HG03196 (cell line): ENCODE measurements around the gene C7orf25.

Experiments
- ATAC-seq: cut with Tn5 transposase; IDR thresholded peaks from one replicate; pipeline ENCODE4 v1.9.1; 2021; ENCODE audit not compliant: unreplicated experiment

Gene C7orf25

DNA sequence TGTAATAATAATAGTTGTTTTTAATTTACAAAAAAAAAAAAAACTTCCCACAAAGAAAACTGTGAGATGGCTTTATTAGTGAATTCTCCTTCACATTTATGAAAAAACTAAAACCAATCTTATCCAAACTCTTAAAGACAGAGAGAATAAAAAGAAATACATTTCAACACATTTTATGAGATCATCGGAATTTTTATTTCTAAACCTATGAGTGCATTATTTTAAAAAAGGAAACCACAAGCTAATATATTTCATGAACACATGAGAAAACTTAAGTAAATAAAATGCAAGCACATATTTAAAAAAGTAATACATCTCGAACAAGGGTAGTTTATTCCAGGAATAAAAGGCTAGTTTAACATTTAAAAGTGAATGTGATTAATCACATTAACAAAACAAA lies 31.5 kb downstream of the C7orf25 start:
- ATAC-seq, result no peak

DNA sequence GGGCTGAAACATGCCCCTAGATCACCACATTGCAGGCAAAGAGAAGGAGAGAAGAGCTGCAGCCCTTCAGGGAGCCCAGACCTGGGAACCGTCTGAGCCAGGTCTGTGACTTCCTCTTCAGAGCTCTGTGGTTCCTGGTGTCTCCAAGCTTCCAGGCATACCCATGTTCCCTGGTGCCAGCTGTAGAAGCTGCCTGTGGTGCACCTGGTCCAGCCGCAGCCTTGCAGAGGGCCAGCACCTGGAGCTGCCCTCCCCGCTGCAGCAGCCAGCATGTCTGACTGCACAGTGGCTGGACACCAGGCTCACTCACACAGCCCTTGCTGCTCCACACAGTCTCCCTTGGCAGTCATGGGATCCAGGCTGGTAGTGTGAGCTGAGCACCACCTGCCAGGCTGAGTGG lies 33.6 kb downstream of the C7orf25 start:
- no peak for ATAC-seq

GRCh38 chr7:42877862-42878261 lies 34.0 kb downstream of the C7orf25 start:
- no peak for ATAC-seq

GRCh38 chr7:42876182-42877068 lies 35.4 kb downstream of the C7orf25 start:
- ATAC-seq, result peak; percentile 79

DNA sequence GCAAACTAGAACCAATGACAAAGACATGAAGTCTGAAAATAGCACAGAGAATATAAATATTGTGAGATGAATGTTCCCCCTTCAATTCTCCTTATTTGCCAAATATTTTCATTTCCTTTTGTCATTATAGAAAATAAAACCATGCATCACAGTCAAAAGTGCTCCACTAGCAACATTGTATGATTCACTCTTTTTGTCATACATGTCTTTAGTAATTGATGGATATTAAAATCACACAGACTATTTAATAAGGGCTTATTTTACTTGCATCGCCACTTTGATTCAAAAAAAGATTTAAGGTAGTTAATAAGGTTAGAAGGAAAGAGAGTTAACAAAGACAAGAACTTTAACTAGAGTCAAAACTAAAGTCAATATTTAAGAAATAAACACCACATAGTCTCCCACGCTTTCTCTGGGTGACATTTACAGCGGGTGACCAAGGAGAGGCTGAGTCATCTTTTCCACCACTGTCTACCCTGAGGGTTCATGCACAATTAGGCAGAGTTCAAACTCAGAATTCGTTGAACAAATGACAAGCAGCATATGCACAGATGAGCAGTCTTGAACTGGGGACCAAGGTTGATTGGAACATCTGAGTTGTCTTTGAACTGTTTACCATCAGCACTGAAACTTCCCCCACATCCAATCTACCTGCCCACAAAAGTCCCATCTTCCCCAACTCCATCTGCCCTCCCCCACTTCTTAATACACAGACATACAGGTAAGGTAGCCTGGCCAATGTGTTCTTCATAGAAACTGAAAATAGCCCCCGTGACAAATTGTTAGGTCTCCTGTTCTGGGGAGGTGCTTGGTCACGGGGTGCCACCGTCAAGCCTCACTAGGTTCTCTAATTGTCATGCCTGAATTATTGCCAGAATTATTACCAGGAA lies 42.5 kb downstream of the C7orf25 start:
- ATAC-seq, result peak; percentile 95

GRCh38 chr7:42868480-42868879 lies 43.4 kb downstream of the C7orf25 start:
- ATAC-seq, result no peak
